Breast epithelium (tissue), 3 donors: Measurements from ENCODE around the gene PLS1.

Experiments used
- POLR2AphosphoS5 ChIP-seq, 3 donors: sonication (generic); formaldehyde crosslinking; IDR thresholded peaks; one replicate each; pipeline ENCODE4 v1.6.1; 2017; ENCODE audit warnings: antibody characterized with exemption in 3 of 3
- TF ChIP-seq, protein P1 (sequence below), 3 donors: fragments of 450-650 bp; IDR thresholded peaks; one replicate each; pipeline ENCODE4 v1.5.1; 2016 to 2017; ENCODE audit warnings: antibody characterized with exemption in 3 of 3, mild to moderate bottlenecking in 3 of 3, moderate library complexity in 3 of 3

DNA sequence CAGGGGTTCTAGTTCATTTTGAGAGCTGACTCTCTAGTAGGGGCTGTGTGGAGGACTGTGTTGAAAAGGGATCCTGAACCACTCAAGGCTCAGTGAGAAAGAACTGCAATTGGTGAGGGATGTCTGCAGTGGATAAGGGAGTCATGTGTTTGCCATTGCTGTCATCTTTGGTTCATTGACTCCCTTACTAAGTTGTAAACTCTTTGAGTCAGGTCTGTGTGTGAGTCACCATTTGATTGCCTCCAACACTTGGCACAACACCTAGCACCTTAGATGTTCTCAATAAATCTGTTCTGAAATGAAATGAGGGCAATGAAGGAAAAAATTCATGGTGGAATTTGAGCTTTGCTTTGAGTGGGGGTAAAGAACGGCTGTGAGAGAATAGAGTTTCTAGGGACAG is 51.7 kb downstream of the PLS1 start:
- TF ChIP-seq, protein P1, sequence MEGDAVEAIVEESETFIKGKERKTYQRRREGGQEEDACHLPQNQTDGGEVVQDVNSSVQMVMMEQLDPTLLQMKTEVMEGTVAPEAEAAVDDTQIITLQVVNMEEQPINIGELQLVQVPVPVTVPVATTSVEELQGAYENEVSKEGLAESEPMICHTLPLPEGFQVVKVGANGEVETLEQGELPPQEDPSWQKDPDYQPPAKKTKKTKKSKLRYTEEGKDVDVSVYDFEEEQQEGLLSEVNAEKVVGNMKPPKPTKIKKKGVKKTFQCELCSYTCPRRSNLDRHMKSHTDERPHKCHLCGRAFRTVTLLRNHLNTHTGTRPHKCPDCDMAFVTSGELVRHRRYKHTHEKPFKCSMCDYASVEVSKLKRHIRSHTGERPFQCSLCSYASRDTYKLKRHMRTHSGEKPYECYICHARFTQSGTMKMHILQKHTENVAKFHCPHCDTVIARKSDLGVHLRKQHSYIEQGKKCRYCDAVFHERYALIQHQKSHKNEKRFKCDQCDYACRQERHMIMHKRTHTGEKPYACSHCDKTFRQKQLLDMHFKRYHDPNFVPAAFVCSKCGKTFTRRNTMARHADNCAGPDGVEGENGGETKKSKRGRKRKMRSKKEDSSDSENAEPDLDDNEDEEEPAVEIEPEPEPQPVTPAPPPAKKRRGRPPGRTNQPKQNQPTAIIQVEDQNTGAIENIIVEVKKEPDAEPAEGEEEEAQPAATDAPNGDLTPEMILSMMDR (IDR thresholded peaks at IDR 0.05) = no peak
- no peak for TF ChIP-seq POLR2AphosphoS5 (IDR thresholded peaks at IDR 0.05)
